SK-N-SH (cell line): ENCODE data around the gene ARHGEF4.

Experiments used
- CHD2 ChIP-seq: fragments of 150-350 bp; IDR thresholded peaks from 2 replicates; pipeline ENCODE4 v1.6.1; 2018; ENCODE audit warnings: low read length; ENCODE audit not compliant: partially characterized antibody
- CTCF ChIP-seq: fragments of 200-600 bp; sonication (generic); IDR thresholded peaks from 2 replicates; pipeline ENCODE4 v1.6.1; 2017; ENCODE audit warnings: antibody characterized with exemption, mild to moderate bottlenecking, moderate library complexity
- FOXM1 ChIP-seq: IDR thresholded peaks from 2 replicates; pipeline ENCODE4 v1.4.0; 2012; ENCODE audit warnings: low read depth, mild to moderate bottlenecking
- RAD21 ChIP-seq: IDR thresholded peaks from 2 replicates; pipeline ENCODE4 v1.6.1; 2012; ENCODE audit warnings: mild to moderate bottlenecking, low read length
- RCOR1 ChIP-seq: fragments of 150-350 bp; IDR thresholded peaks from 2 replicates; pipeline ENCODE4 v1.6.1; 2017; ENCODE audit warnings: antibody characterized with exemption, low read length
- RFX5 ChIP-seq: IDR thresholded peaks from 2 replicates; pipeline ENCODE4 v1.6.1; 2012; ENCODE audit warnings: mild to moderate bottlenecking, improper control_type of control experiment, low read length
- TEAD4 ChIP-seq: IDR thresholded peaks from 2 replicates; pipeline ENCODE4 v1.4.0; 2012; ENCODE audit warnings: mild to moderate bottlenecking, borderline replicate concordance; ENCODE audit not compliant: insufficient read depth
- YY1 ChIP-seq: IDR thresholded peaks from 2 replicates; pipeline ENCODE4 v1.4.0; 2012; ENCODE audit warnings: low read depth, mild to moderate bottlenecking

- TF ChIP-seq CHD2 (no peak), FOXM1 (no peak), YY1 (no peak), TEAD4 (no peak), RAD21 (no peak), CTCF (no peak), RCOR1 (no peak), RFX5 (no peak)
Measured at GRCh38 chr2:130871843-130872740, 35.4 kb downstream of the ARHGEF4 start.
